Fibroblast of mammary gland (primary cell): ENCODE results near the gene COL26A1.

Experiments used
- DNase-seq: peaks from one replicate; pipeline ENCODE4 v3.0.0-alpha.2; 2010; ENCODE audit warnings: low read depth
- H3K4me3 ChIP-seq: 2 replicates; pipeline ENCODE4 v1.5.1; 2011; ENCODE audit warnings: low read depth, mild to moderate bottlenecking, low read length, moderate library complexity; ENCODE audit not compliant: control insufficient read depth
- CTCF ChIP-seq: conservative IDR thresholded peaks from 2 replicates; pipeline ENCODE4 v1.5.1; 2011; ENCODE audit warnings: low read depth, low read length, inconsistent platforms; ENCODE audit not compliant: control insufficient read depth, insufficient read depth

The COL26A1 gene

GRCh38 chr7:101543846-101544245 is 181.2 kb downstream of the COL26A1 start:
- no peak for DNase-seq
- H3K4me3 ChIP-seq, result no peak overlapping the region
- TF ChIP-seq CTCF, result no peak

- no peak for TF ChIP-seq CTCF
- no peak for DNase-seq
- H3K4me3 ChIP-seq, result no peak overlapping the region
These were observed 182.9 kb downstream of the COL26A1 start for GRCh38 chr7:101545441-101546190.

- TF ChIP-seq CTCF, result no peak
- DNase-seq, result no peak
- H3K4me3 ChIP-seq, result no peak overlapping the region
These were observed 183.7 kb downstream of the COL26A1 start for GRCh38 chr7:101546308-101546936.

- no peak for DNase-seq
- H3K4me3 ChIP-seq, result no peak overlapping the region
- TF ChIP-seq CTCF, result no peak
These were observed 184.6 kb downstream of the COL26A1 start for GRCh38 chr7:101547022-101547915.

GRCh38 chr7:101547916-101548661 is 185.4 kb downstream of the COL26A1 start:
- no peak for DNase-seq
- TF ChIP-seq CTCF, result no peak

GRCh38 chr7:101549734-101550133 is 187.1 kb downstream of the COL26A1 start:
- no peak for DNase-seq
- no peak for TF ChIP-seq CTCF

More at GRCh38 chr7:101547916-101548661, 185.4 kb downstream of the COL26A1 start:
- H3K4me3 ChIP-seq, result no peak overlapping the region

More at GRCh38 chr7:101549734-101550133, 187.1 kb downstream of the COL26A1 start:
- no peak overlapping the region for H3K4me3 ChIP-seq
